GM12801 (cell line): ENCODE data around the gene MTX2.

Source experiments
- CTCF ChIP-seq: IDR thresholded peaks from one replicate; pipeline ENCODE4 v1.5.1; 2011; ENCODE audit warnings: control low read depth; ENCODE audit not compliant: insufficient read length; ENCODE audit errors: extremely low read depth

Gene MTX2

GRCh38 chr2:176370467-176371171, 101.4 kb downstream of the MTX2 start:
- TF ChIP-seq CTCF = no peak

- no peak for TF ChIP-seq CTCF
Measured at GRCh38 chr2:176378323-176378722, 109.1 kb downstream of the MTX2 start.

- no peak for TF ChIP-seq CTCF
Measured at GRCh38 chr2:176380341-176380740, 111.1 kb downstream of the MTX2 start.

- TF ChIP-seq CTCF = no peak
Measured at GRCh38 chr2:176383100-176383499, 113.9 kb downstream of the MTX2 start.

- TF ChIP-seq CTCF = no peak
Measured at GRCh38 chr2:176383836-176384442, 114.7 kb downstream of the MTX2 start.

- no peak for TF ChIP-seq CTCF
Measured at GRCh38 chr2:176385219-176385759, 116.0 kb downstream of the MTX2 start.

- TF ChIP-seq CTCF = no peak
Measured at GRCh38 chr2:176385838-176386237, 116.6 kb downstream of the MTX2 start.
